NCI-H2196 treated with DMSO at 0.1 percent for 48 hours (cell line): ENCODE results near the gene SRP54.
"Not testable (repeated sequence)": the region's sequence is repeated elsewhere in the genome, so short reads cannot be mapped to it uniquely, and the experiment has no call there.

Experiments used
- DNase-seq: peaks from one replicate; lab custom pipeline; 2025; ENCODE audit not compliant: unreplicated experiment; lab: John Stamatoyannopoulos, UW

The SRP54 gene

GRCh38 chr14:35046048-35046750 lies 63.4 kb downstream of the SRP54 start, which contains the start of gene FAM177A1:
FAM177A1 (plus strand) TSS chr14:35046272; CDS start chr14:35046464, 192 bp downstream.
- DNase-seq: peak; percentile 95

- no peak for DNase-seq
Observed at GRCh38 chr14:35046751-35047536, 64.2 kb downstream of the SRP54 start.

- DNase-seq: no peak
Observed at GRCh38 chr14:35047976-35048513, 65.3 kb downstream of the SRP54 start.

- no peak for DNase-seq
Observed at GRCh38 chr14:35050652-35051051, 67.9 kb downstream of the SRP54 start.

- DNase-seq: no peak
Observed at GRCh38 chr14:35051796-35052195, 69.0 kb downstream of the SRP54 start.

GRCh38 chr14:35052637-35053036 lies 69.8 kb downstream of the SRP54 start:
- DNase-seq: no peak

GRCh38 chr14:35061113-35061791 lies 78.5 kb downstream of the SRP54 start:
- not testable (repeated sequence) for DNase-seq

GRCh38 chr14:35065731-35066130 lies 82.9 kb downstream of the SRP54 start:
- not testable (repeated sequence) for DNase-seq

- DNase-seq: no peak
Observed at GRCh38 chr14:35068238-35069012, 85.6 kb downstream of the SRP54 start.

GRCh38 chr14:35072226-35072625 lies 89.4 kb downstream of the SRP54 start:
- no peak for DNase-seq

GRCh38 chr14:35073486-35073885 lies 90.7 kb downstream of the SRP54 start:
- DNase-seq: no peak

- DNase-seq: no peak
Observed at GRCh38 chr14:35078082-35078481, 95.3 kb downstream of the SRP54 start.
